ENCODE results near the gene CNIH3.

GRCh38 chr1:224585051-224585450 lies 31.1 kb upstream of the CNIH3 start:
- no peak for TF ChIP-seq CTCF (IDR thresholded peaks at IDR 0.05)
- TF ChIP-seq POLR2A (IDR thresholded peaks at IDR 0.05) = no peak
- TF ChIP-seq POLR2AphosphoS5 (IDR thresholded peaks at IDR 0.05) = no peak
- no peak for TF ChIP-seq EP300 (IDR thresholded peaks at IDR 0.05)
